HG03442 (cell line): Measurements from ENCODE around the gene NIPAL3.
"Not testable (repeated sequence)": the region's sequence is repeated elsewhere in the genome, so short reads cannot be mapped to it uniquely, and the experiment has no call there.

Experiments used
- ATAC-seq: cut with Tn5 transposase; IDR thresholded peaks from one replicate; pipeline ENCODE4 v1.9.1; 2021; ENCODE audit warnings: mild to moderate bottlenecking, moderate library complexity; ENCODE audit not compliant: unreplicated experiment

The NIPAL3 gene

GRCh38 chr1:24488159-24488558 is 72.6 kb downstream of the NIPAL3 start:
- not testable (repeated sequence) for ATAC-seq

GRCh38 chr1:24489674-24490073 is 74.1 kb downstream of the NIPAL3 start:
- no peak for ATAC-seq

- no peak for ATAC-seq
Measured at GRCh38 chr1:24490101-24490781, 74.6 kb downstream of the NIPAL3 start.

- ATAC-seq: no peak
Measured at GRCh38 chr1:24491577-24492360, 76.2 kb downstream of the NIPAL3 start.

DNA sequence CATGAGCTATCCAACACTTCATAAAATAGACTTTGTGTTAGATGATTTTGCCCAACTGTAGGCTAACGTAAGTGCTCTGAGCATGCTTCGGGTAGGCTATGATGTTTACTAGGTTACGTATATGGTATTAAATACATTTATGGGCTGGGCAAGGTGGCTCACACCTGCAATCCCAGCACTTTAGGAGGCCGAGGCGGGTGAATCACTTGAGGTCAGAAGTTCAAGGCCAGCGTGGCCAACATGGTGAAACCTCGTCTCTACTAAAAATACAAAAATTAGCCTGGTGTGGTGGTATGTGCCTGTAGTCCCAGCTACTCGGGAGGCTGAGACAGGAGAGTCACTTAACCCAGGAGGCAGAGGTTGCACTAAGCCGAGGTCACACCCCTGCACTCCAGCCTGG is 77.3 kb downstream of the NIPAL3 start:
- not testable (repeated sequence) for ATAC-seq

DNA sequence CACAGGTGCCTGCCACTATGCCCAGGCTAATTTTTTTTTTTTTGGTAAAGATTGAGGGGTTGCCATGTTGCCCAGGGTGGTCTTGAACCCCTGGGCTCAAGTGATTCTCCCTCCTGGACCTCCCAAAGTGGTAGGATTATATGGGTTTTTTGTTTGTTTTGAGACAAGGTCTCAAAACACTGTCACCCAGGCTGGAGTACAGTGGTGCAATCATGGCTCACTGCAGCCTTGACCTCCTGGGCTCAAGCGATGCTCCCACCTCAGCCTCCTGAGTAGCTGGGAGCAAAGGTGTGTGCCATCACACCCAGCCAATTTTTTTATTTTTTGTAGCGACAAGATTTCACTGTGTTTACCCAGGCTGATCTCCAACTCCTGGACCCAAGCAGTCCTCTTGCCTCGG is 78.2 kb downstream of the NIPAL3 start:
- no peak for ATAC-seq

DNA sequence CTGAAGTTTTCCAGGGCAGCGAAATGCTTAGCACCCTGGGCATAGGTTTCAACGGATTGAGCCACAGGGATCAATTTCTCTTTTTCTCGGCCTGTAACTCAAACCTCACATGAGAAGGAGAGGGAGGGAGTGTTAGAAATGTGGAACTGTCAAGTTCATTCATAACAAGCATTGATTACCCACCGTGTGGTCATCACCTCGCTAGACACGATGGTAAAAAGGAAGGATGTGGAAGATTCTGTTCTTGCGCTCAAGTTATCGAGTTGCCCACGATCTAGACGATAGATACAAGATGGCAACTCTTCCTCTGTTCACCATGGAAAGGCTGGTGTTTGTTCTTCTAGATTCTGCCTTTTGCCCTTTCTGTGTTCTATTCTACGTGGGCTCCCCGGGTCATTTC is 83.0 kb downstream of the NIPAL3 start:
- no peak for ATAC-seq

- ATAC-seq: no peak
Measured at GRCh38 chr1:24500448-24501048, 84.9 kb downstream of the NIPAL3 start.

DNA sequence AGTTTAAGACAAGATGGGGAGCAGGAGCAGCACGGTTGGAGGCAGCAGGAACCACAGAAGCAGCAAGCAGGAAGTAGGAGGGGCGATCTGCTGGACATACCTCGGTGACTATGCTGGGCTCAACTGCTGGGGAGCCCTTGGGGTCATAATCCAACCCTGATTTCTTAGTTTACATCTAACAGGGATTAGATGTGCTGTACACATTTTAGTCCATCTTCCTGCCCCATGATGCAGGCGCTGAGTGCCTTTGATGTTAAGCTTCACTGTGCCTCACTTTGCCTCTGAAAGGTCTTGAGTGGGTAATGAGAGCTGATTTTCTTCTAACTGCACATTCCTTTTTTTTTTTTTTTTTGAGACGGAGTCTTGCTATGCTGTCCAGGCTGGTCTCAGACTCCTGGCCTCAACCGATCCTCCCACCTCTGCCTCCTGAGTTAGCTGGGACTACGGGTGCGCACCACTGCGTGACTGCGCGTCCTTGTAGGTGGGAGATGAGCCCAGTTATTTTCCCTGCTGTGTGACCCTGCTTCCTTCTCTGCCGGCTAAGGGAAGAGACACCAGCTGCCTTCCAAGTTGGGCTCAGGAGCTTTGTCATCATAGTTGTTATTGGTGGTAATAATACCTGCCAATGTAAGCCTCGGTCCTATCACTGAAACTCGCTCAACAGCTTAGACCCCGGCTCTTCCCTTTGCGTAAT is 85.9 kb downstream of the NIPAL3 start:
- ATAC-seq: no peak

GRCh38 chr1:24502065-24502708 is 86.6 kb downstream of the NIPAL3 start:
- peak; percentile 30 for ATAC-seq

GRCh38 chr1:24502709-24503058 is 87.1 kb downstream of the NIPAL3 start, which contains the start of gene RCAN3:
Gene RCAN3, plus strand, starts transcription at chr1:24502836. Its CDS starts 11,537 bp downstream, at chr1:24514373.
- peak; percentile 73 for ATAC-seq

DNA sequence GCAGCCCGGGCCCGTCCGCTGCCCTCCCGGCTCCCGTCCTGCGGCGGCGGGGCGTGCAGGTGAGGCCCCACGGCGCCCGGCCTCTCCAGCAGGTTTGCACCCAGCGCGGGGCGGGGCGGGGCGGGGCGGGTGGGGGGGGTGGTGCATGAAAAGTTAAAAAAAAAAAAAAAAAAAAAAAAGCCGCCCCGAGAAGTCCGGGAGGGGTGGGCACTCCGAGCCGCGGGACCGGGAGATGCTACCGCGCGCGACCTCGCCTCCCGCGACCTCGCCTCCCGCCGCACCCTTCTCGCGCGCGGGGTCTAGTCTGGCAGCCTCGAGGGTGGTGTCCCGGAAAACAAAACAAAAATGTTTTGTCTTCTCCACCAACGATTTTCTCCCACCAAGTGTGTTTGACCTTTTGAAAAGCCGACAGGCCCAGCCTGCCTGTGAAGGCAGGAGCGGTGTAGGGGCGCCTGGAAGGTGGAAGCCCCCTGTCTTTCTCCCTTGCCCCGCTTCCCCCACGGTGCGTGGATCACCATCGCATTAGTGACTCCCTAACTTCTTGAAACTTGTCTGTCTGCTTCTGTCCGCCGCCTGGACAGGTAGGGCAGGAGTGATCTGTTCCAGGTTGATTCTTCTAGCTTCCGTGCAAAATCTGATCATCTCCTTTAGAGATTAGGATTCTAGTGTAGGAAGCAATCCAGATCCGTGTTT is 87.6 kb downstream of the NIPAL3 start:
- no peak for ATAC-seq

- ATAC-seq: no peak
Measured at GRCh38 chr1:24503870-24504523, 88.4 kb downstream of the NIPAL3 start.

DNA sequence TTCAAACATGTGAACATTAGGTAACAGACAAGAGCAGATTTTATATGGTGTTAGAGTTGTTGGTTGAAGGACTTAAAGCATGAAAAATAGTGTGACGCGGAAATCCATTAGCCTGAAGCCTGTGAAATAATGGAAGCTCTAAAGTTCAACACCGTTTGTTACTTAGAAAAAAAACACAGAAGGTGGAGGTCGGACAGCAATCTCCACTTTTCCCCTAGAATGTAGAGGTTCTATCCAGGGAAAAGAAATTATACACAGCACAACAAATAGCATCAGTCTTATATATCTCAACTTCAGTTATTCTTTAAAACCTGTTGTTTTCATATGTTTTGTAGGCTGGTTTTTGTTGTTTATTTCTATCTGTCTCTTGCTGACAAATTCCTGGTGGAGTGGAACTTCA is 89.0 kb downstream of the NIPAL3 start:
- no peak for ATAC-seq

- no peak for ATAC-seq
Measured at GRCh38 chr1:24505816-24506215, 90.2 kb downstream of the NIPAL3 start.

- ATAC-seq: no peak
Measured at GRCh38 chr1:24506691-24507381, 91.2 kb downstream of the NIPAL3 start.

DNA sequence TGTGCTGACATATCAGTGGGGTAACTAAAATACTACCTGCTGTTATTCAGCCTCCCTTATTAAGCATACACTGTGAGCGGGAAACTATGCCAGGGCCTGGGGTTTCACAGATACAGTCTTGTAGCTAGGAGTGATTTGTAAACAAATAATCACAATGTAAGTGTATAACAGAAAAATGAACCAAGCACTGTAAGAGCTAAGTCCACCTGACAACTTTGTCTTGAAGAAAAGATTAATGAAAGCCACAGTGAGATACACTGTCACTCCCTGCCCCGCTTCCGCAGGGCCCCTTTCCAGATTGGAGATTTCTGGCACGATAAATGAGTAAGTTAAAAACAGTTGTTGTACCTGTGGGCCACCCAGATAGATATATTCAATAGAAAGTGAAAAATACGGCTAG is 91.8 kb downstream of the NIPAL3 start:
- ATAC-seq: no peak

DNA sequence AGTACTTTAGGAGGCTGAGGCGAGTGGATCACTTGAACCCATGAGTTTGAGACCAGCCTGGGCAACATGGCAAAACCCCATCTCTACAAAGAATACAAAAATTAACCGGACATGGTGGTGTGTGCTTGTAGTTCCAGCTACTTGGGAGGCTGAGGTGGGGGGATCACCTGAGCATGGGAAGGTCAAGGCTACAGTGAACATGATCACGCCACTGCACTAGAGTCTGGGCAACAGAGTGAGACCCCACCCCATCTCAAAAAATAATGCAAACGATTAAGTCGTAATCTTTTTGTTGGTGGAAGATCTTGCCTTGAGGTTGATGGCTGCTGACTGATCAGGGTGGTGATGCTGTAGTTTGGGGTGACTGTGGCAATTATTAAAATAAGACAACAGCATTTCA is 93.3 kb downstream of the NIPAL3 start:
- ATAC-seq: no peak

DNA sequence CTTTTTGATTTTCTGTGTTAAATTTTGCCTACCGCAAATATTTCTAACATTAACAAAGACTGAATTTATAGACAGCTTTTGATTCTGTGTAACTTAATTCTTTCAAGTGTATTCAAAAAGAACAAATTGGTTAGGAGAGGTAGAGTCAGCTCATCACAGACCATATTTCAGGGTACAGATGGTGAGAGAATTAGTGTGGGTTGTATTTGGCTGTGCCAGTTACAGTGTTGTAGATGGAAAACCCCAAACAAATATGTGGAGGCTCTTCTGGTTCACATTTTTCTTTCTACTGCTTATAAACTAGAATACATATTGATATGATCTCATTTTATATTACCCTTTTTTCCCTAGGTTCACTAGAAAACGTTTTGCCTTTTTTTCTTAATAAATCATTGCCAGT is 98.1 kb downstream of the NIPAL3 start:
- ATAC-seq: no peak
